ENCODE results near the gene POGLUT3.

DNA sequence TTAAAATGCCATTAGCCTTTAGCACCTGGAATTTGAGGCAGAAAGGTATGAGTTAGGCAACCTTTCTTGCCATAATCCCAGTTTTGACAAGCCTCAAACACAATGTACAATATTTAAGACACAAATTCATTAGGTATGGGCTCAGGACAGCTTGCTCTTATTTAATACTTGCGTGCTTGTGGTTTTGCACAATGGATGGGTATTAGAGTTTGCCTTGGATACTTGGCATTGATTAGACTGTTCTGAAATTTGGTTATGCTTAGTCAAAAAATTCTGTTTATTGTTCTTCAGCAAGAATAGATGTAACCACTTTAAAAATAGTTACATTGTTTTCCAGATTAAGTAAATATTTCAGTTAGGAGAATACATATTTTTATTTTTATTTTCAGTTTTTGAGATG is 25.5 kb downstream of the POGLUT3 start:
- TF ChIP-seq, protein P1, sequence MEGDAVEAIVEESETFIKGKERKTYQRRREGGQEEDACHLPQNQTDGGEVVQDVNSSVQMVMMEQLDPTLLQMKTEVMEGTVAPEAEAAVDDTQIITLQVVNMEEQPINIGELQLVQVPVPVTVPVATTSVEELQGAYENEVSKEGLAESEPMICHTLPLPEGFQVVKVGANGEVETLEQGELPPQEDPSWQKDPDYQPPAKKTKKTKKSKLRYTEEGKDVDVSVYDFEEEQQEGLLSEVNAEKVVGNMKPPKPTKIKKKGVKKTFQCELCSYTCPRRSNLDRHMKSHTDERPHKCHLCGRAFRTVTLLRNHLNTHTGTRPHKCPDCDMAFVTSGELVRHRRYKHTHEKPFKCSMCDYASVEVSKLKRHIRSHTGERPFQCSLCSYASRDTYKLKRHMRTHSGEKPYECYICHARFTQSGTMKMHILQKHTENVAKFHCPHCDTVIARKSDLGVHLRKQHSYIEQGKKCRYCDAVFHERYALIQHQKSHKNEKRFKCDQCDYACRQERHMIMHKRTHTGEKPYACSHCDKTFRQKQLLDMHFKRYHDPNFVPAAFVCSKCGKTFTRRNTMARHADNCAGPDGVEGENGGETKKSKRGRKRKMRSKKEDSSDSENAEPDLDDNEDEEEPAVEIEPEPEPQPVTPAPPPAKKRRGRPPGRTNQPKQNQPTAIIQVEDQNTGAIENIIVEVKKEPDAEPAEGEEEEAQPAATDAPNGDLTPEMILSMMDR (IDR thresholded peaks at IDR 0.05): no peak
- TF ChIP-seq POLR2A (IDR thresholded peaks at IDR 0.05): no peak
